Loucy (cell line): ENCODE data around the gene GABBR1.

Experiments
- CTCF ChIP-seq: fragments of 200-600 bp; sonication (generic); conservative IDR thresholded peaks from 2 replicates; pipeline ENCODE4 v1.5.1; 2014; ENCODE audit warnings: mild to moderate bottlenecking, antibody characterized with exemption, low read length
- EZH2phosphoT487 ChIP-seq: fragments of 200-600 bp; IDR thresholded peaks from 2 replicates; pipeline ENCODE4 v1.6.1; 2018; ENCODE audit warnings: antibody characterized with exemption, mild to moderate bottlenecking, moderate library complexity, borderline replicate concordance

- TF ChIP-seq CTCF, result peak; percentile 80
- TF ChIP-seq EZH2phosphoT487, result no peak
These were observed 15.1 kb upstream of the GABBR1 start for GRCh38 chr6:29647927-29648642.
